HCT116 (cell line): Measurements from ENCODE around the gene CALN1. TPM values are rescaled to one million over a fixed set of nuclear protein-coding genes. Genes with fewer than 3 reads are reported as not detected.

Experiments
- ATAC-seq: fragments of 200-7000 bp; cut with Tn5 transposase; 2 replicates; pipeline ENCODE4 v1.9.1; 2020; ENCODE audit warnings: mild to moderate bottlenecking, moderate library complexity
- BruUV-seq: library from RNA; stranded (reverse); fragments of 400-500 nt; replicated peaks from 2 replicates; lab custom pipeline; 2021; lab: Mats Ljungman, UMichigan
- CTCF ChIA-PET: fragments of 300-600 bp; sonication (Branson Sonifier 250); formaldehyde crosslinking; loops from one replicate; lab custom pipeline; 2021; ENCODE audit warnings: antibody characterized with exemption; lab: Charles Lee
- POLR2A ChIA-PET: fragments of 300-600, 350-600 bp; sonication (Branson Sonifier 250); formaldehyde crosslinking; loops from one replicate; lab custom pipeline; 2021; ENCODE audit warnings: antibody characterized with exemption; lab: Charles Lee
- RAD21 ChIA-PET, 2 experiments: fragments of 300-600 bp; sonication (Branson Sonifier 250); formaldehyde crosslinking; loops; one replicate each; lab custom pipeline; 2023; ENCODE audit warnings: low total read pairs in 2 of 2; ENCODE audit not compliant: uncharacterized antibody in 2 of 2, unreplicated experiment in 2 of 2, low non-redundant PET in 1 of 2; lab: Charles Lee
- DNase-seq: peaks from one replicate; pipeline ENCODE4 v3.0.0-alpha.2; 2010; ENCODE audit warnings: low read depth, low spot score
- H2AFZ ChIP-seq: fragments of 200-600 bp; shearing (Covaris generic), sonication (generic); 2 replicates; pipeline ENCODE4 v1.6.1; 2017; ENCODE audit warnings: low read depth, mixed run types, mixed read lengths, antibody characterized with exemption, low read length; ENCODE audit not compliant: poor library complexity, severe bottlenecking
- H3K27ac ChIP-seq: 2 replicates; pipeline ENCODE4 v1.5.1; 2012; ENCODE audit warnings: low read depth, low read length
- H3K27me3 ChIP-seq: fragments of 200-600 bp; sonication (generic); 2 replicates; pipeline ENCODE4 v1.6.1; 2016; ENCODE audit warnings: mixed run types, low read length, mixed read lengths; ENCODE audit not compliant: insufficient read depth
- H3K36me3 ChIP-seq, 2 experiments: fragments of 200-500 bp in 1 of 2; fragments of 200-600 bp in 1 of 2; sonication (Bioruptor generic) in 1 of 2; sonication (generic) in 1 of 2; 2 replicates each; pipeline versions ENCODE4 v1.5.1 to v1.6.1; 2014 to 2016; ENCODE audit warnings: low read length in 2 of 2, inconsistent platforms in 1 of 2, mixed read lengths in 1 of 2, mixed run types in 1 of 2; ENCODE audit not compliant: insufficient read depth in 2 of 2, control insufficient read depth in 1 of 2
- H3K4me1 ChIP-seq, 2 experiments: fragments of 200-600 bp in 1 of 2; sonication (generic) in 1 of 2; 2 replicates each; pipeline versions ENCODE4 v1.5.1 to v1.6.1; 2012 to 2017; ENCODE audit warnings: low read length in 2 of 2, inconsistent platforms in 1 of 2, mild to moderate bottlenecking in 1 of 2, mixed read lengths in 1 of 2, mixed run types in 1 of 2, moderate library complexity in 1 of 2; ENCODE audit not compliant: insufficient read depth in 2 of 2, control insufficient read depth in 1 of 2
- H3K4me2 ChIP-seq: fragments of 200-600 bp; sonication (generic); 2 replicates; pipeline ENCODE4 v1.6.1; 2017; ENCODE audit warnings: mixed run types, low read length, mixed read lengths
- H3K4me3 ChIP-seq, 2 experiments: fragments of 200-600 bp in 1 of 2; sonication (generic) in 1 of 2; replicated peaks in 1 of 2; 2 replicates each; pipeline ENCODE4 v1.5.1; 2011 to 2016; ENCODE audit warnings: low read length in 2 of 2, control low read depth in 1 of 2, low read depth in 1 of 2, mild to moderate bottlenecking in 1 of 2, mixed read lengths in 1 of 2, mixed run types in 1 of 2
- H3K79me2 ChIP-seq: fragments of 200-600 bp; sonication (generic); 2 replicates; pipeline ENCODE4 v1.6.1; 2017; ENCODE audit warnings: mild to moderate bottlenecking, mixed run types, low read length, moderate library complexity, mixed read lengths; ENCODE audit not compliant: insufficient read depth
- H3K9ac ChIP-seq: fragments of 200-600 bp; sonication (generic); 2 replicates; pipeline ENCODE4 v1.6.1; 2016; ENCODE audit warnings: low read length, mixed read lengths
- H3K9me2 ChIP-seq: fragments of 200-600 bp; sonication (generic), shearing (Covaris generic); 2 replicates; pipeline ENCODE4 v1.6.1; 2017; ENCODE audit warnings: mixed run types, mild to moderate bottlenecking, moderate library complexity; ENCODE audit not compliant: insufficient read depth
- H3K9me3 ChIP-seq, 2 experiments: fragments of 200-500 bp in 1 of 2; fragments of 200-600 bp in 1 of 2; sonication (Bioruptor generic) in 1 of 2; sonication (generic) in 1 of 2; 2 replicates each; pipeline ENCODE4 v1.6.1; 2014 to 2017; ENCODE audit warnings: low read length in 2 of 2, mixed read lengths in 2 of 2, inconsistent platforms in 1 of 2, low read depth in 1 of 2, mild to moderate bottlenecking in 1 of 2, mixed run types in 1 of 2, moderate library complexity in 1 of 2; ENCODE audit not compliant: control insufficient read depth in 1 of 2, insufficient read depth in 1 of 2
- H4K20me1 ChIP-seq: fragments of 200-600 bp; sonication (generic), shearing (Covaris generic); 2 replicates; pipeline ENCODE4 v1.6.1; 2017; ENCODE audit warnings: mixed run types, mild to moderate bottlenecking, moderate library complexity; ENCODE audit not compliant: insufficient read depth
- CBX3 ChIP-seq: IDR thresholded peaks from 2 replicates; pipeline ENCODE4 v1.6.1; 2012; ENCODE audit warnings: low read depth
- CEBPB ChIP-seq: IDR thresholded peaks from 2 replicates; pipeline ENCODE4 v1.6.1; 2012; ENCODE audit warnings: low read depth
- FOSL1 ChIP-seq: IDR thresholded peaks from 2 replicates; pipeline ENCODE4 v1.6.1; 2012; ENCODE audit warnings: low read depth
- MAX ChIP-seq: IDR thresholded peaks from 2 replicates; pipeline ENCODE4 v1.6.1; 2012
- POLR2A ChIP-seq: IDR thresholded peaks from 2 replicates; pipeline ENCODE4 v1.7.0; 2011; ENCODE audit warnings: borderline replicate concordance; ENCODE audit not compliant: insufficient read depth, insufficient read length; ENCODE audit errors: extremely low read depth
- SIN3A ChIP-seq: IDR thresholded peaks from 2 replicates; pipeline ENCODE4 v1.6.1; 2012; ENCODE audit warnings: low read depth
- TCF7L2 ChIP-seq: IDR thresholded peaks from 2 replicates; pipeline ENCODE4 v1.7.0; 2011; ENCODE audit warnings: borderline replicate concordance, inconsistent platforms; ENCODE audit not compliant: insufficient read depth, insufficient read length; ENCODE audit errors: extremely low read depth
- YY1 ChIP-seq: IDR thresholded peaks from 2 replicates; pipeline ENCODE4 v1.6.1; 2011; ENCODE audit warnings: low read length, low read depth, moderate library complexity, mild to moderate bottlenecking; ENCODE audit not compliant: insufficient replicate concordance; ENCODE audit errors: extremely low read depth
- ZFX ChIP-seq: fragments of 450-650 bp; IDR thresholded peaks from 2 replicates; pipeline ENCODE4 v1.6.1; 2017
- intact Hi-C: fragments of 100-400 bp; cut with micrococcal nuclease; formaldehyde crosslinking; loops from 2 replicates; pipeline ENCODE4 v1.10.0; 2022
- total RNA-seq: library from RNA; stranded (reverse); gene quantifications from one replicate; pipeline ENCODE4 v1.2.1, GENCODE V29; 2021; ENCODE audit not compliant: unreplicated experiment
- TF ChIP-seq, protein P1 (sequence below): IDR thresholded peaks from 2 replicates; pipeline ENCODE4 v1.6.1; 2011; ENCODE audit warnings: mild to moderate bottlenecking, low read length, moderate library complexity; ENCODE audit not compliant: insufficient replicate concordance; ENCODE audit errors: extremely low read depth

The CALN1 gene
- total RNA-seq, 1 experiment from 2014 or later: 0.17 TPM

DNA sequence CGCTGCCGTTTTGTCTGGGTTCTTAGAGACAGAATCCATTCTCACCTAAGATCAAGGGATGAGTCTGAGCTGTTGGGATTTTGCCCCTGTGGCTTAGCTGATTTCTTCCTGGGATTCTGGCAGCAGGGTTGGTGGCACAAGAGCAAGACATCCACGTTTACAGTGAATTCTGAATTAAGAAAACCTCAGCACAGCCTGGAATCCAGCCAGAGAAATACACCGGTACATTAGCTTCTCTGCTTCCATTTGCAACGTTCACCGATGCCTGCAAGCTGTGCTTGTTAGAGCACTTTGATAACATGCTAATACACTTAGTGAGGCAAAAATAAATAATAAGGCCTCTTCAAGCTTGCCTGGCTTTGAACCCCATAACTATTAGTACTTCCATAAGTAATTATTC is 569.8 kb downstream of the CALN1 start:
- no peaks in the 10 kb centered on the region for H4K20me1 ChIP-seq
- no TSS peak for BruUV-seq
- no peak for ATAC-seq
- no peak overlapping the region for H3K27ac ChIP-seq
- CTCF ChIA-PET: no interaction called here
- no peaks in the 10 kb centered on the region for H3K9me2 ChIP-seq
- H3K9ac ChIP-seq: no peak overlapping the region
- H3K79me2 ChIP-seq: no peaks in the 10 kb centered on the region
- no peaks in the 10 kb centered on the region for H3K27me3 ChIP-seq
- DNase-seq: no peak
- H3K4me2 ChIP-seq: no peak overlapping the region
- intact Hi-C loops: no loop called here
- TF ChIP-seq CBX3 (no peak), ZFX (no peak), POLR2A (no peak), SIN3A (no peak), YY1 (no peak), FOSL1 (no peak), MAX (no peak), CEBPB (no peak)
- TF ChIP-seq, protein P1, sequence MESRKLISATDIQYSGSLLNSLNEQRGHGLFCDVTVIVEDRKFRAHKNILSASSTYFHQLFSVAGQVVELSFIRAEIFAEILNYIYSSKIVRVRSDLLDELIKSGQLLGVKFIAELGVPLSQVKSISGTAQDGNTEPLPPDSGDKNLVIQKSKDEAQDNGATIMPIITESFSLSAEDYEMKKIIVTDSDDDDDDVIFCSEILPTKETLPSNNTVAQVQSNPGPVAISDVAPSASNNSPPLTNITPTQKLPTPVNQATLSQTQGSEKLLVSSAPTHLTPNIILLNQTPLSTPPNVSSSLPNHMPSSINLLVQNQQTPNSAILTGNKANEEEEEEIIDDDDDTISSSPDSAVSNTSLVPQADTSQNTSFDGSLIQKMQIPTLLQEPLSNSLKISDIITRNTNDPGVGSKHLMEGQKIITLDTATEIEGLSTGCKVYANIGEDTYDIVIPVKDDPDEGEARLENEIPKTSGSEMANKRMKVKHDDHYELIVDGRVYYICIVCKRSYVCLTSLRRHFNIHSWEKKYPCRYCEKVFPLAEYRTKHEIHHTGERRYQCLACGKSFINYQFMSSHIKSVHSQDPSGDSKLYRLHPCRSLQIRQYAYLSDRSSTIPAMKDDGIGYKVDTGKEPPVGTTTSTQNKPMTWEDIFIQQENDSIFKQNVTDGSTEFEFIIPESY: no peak
- peaks cover 0 to 13% of the 10 kb centered on the region in 2 experiments; a peak in 2 of 4 replicates for H3K9me3 ChIP-seq
- H3K36me3 ChIP-seq: no peaks in the 10 kb centered on the region
- no peak overlapping the region for H3K4me3 ChIP-seq
- no peaks in the 10 kb centered on the region for H3K4me1 ChIP-seq
- no peak overlapping the region for H2AFZ ChIP-seq
- RAD21 ChIA-PET: no interaction called here
- POLR2A ChIA-PET: no interaction called here

GRCh38 chr7:71835056-71835455 is 577.1 kb downstream of the CALN1 start:
- Histone ChIP-seq H3K27me3 (no peaks in the 10 kb centered on the region), H3K4me2 (no peak overlapping the region), H3K27ac (no peak overlapping the region), H3K79me2 (no peaks in the 10 kb centered on the region), H3K9me3 (peaks cover 0 to 16% of the 10 kb centered on the region in 2 experiments; a peak in 2 of 4 replicates), H3K4me1 (no peaks in the 10 kb centered on the region), H3K36me3 (no peaks in the 10 kb centered on the region), H3K4me3 (no peak overlapping the region), H3K9ac (no peak overlapping the region), H4K20me1 (no peaks in the 10 kb centered on the region), H3K9me2 (no peaks in the 10 kb centered on the region), H2AFZ (no peak overlapping the region)
- BruUV-seq: no TSS peak
- no peak for DNase-seq
- intact Hi-C loops: no loop called here
- TF ChIP-seq TCF7L2 (no peak), SIN3A (no peak)
- ChIA-PET RAD21 (no interaction called here), POLR2A (no interaction called here), CTCF (no interaction called here)
- ATAC-seq: no peak
